HCT116 (cell line): ENCODE measurements around the gene KSR2. TPM values are rescaled to one million over a fixed set of nuclear protein-coding genes. Genes with fewer than 3 reads are reported as not detected.

Experiments
- ATAC-seq: fragments of 200-7000 bp; cut with Tn5 transposase; 2 replicates; pipeline ENCODE4 v1.9.1; 2020; ENCODE audit warnings: mild to moderate bottlenecking, moderate library complexity
- BruUV-seq: library from RNA; stranded (reverse); fragments of 400-500 nt; replicated peaks from 2 replicates; lab custom pipeline; 2021; lab: Mats Ljungman, UMichigan
- CTCF ChIA-PET: fragments of 300-600 bp; sonication (Branson Sonifier 250); formaldehyde crosslinking; loops from one replicate; lab custom pipeline; 2021; ENCODE audit warnings: antibody characterized with exemption; lab: Charles Lee
- POLR2A ChIA-PET: fragments of 300-600, 350-600 bp; sonication (Branson Sonifier 250); formaldehyde crosslinking; loops from one replicate; lab custom pipeline; 2021; ENCODE audit warnings: antibody characterized with exemption; lab: Charles Lee
- RAD21 ChIA-PET, 2 experiments: fragments of 300-600 bp; sonication (Branson Sonifier 250); formaldehyde crosslinking; loops; one replicate each; lab custom pipeline; 2023; ENCODE audit warnings: low total read pairs in 2 of 2; ENCODE audit not compliant: uncharacterized antibody in 2 of 2, unreplicated experiment in 2 of 2, low non-redundant PET in 1 of 2; lab: Charles Lee
- DNase-seq: peaks from one replicate; pipeline ENCODE4 v3.0.0-alpha.2; 2010; ENCODE audit warnings: low read depth, low spot score
- H2AFZ ChIP-seq: fragments of 200-600 bp; shearing (Covaris generic), sonication (generic); 2 replicates; pipeline ENCODE4 v1.6.1; 2017; ENCODE audit warnings: low read depth, mixed run types, mixed read lengths, antibody characterized with exemption, low read length; ENCODE audit not compliant: poor library complexity, severe bottlenecking
- H3K27ac ChIP-seq: 2 replicates; pipeline ENCODE4 v1.5.1; 2012; ENCODE audit warnings: low read depth, low read length
- H3K27me3 ChIP-seq: fragments of 200-600 bp; sonication (generic); 2 replicates; pipeline ENCODE4 v1.6.1; 2016; ENCODE audit warnings: mixed run types, low read length, mixed read lengths; ENCODE audit not compliant: insufficient read depth
- H3K36me3 ChIP-seq, 2 experiments: fragments of 200-500 bp in 1 of 2; fragments of 200-600 bp in 1 of 2; sonication (Bioruptor generic) in 1 of 2; sonication (generic) in 1 of 2; 2 replicates each; pipeline versions ENCODE4 v1.5.1 to v1.6.1; 2014 to 2016; ENCODE audit warnings: low read length in 2 of 2, inconsistent platforms in 1 of 2, mixed read lengths in 1 of 2, mixed run types in 1 of 2; ENCODE audit not compliant: insufficient read depth in 2 of 2, control insufficient read depth in 1 of 2
- H3K4me1 ChIP-seq, 2 experiments: fragments of 200-600 bp in 1 of 2; sonication (generic) in 1 of 2; 2 replicates each; pipeline versions ENCODE4 v1.5.1 to v1.6.1; 2012 to 2017; ENCODE audit warnings: low read length in 2 of 2, inconsistent platforms in 1 of 2, mild to moderate bottlenecking in 1 of 2, mixed read lengths in 1 of 2, mixed run types in 1 of 2, moderate library complexity in 1 of 2; ENCODE audit not compliant: insufficient read depth in 2 of 2, control insufficient read depth in 1 of 2
- H3K4me2 ChIP-seq: fragments of 200-600 bp; sonication (generic); 2 replicates; pipeline ENCODE4 v1.6.1; 2017; ENCODE audit warnings: mixed run types, low read length, mixed read lengths
- H3K4me3 ChIP-seq, 2 experiments: fragments of 200-600 bp in 1 of 2; sonication (generic) in 1 of 2; replicated peaks in 1 of 2; 2 replicates each; pipeline ENCODE4 v1.5.1; 2011 to 2016; ENCODE audit warnings: low read length in 2 of 2, control low read depth in 1 of 2, low read depth in 1 of 2, mild to moderate bottlenecking in 1 of 2, mixed read lengths in 1 of 2, mixed run types in 1 of 2
- H3K79me2 ChIP-seq: fragments of 200-600 bp; sonication (generic); 2 replicates; pipeline ENCODE4 v1.6.1; 2017; ENCODE audit warnings: mild to moderate bottlenecking, mixed run types, low read length, moderate library complexity, mixed read lengths; ENCODE audit not compliant: insufficient read depth
- H3K9ac ChIP-seq: fragments of 200-600 bp; sonication (generic); 2 replicates; pipeline ENCODE4 v1.6.1; 2016; ENCODE audit warnings: low read length, mixed read lengths
- H3K9me2 ChIP-seq: fragments of 200-600 bp; sonication (generic), shearing (Covaris generic); 2 replicates; pipeline ENCODE4 v1.6.1; 2017; ENCODE audit warnings: mixed run types, mild to moderate bottlenecking, moderate library complexity; ENCODE audit not compliant: insufficient read depth
- H3K9me3 ChIP-seq, 2 experiments: fragments of 200-500 bp in 1 of 2; fragments of 200-600 bp in 1 of 2; sonication (Bioruptor generic) in 1 of 2; sonication (generic) in 1 of 2; 2 replicates each; pipeline ENCODE4 v1.6.1; 2014 to 2017; ENCODE audit warnings: low read length in 2 of 2, mixed read lengths in 2 of 2, inconsistent platforms in 1 of 2, low read depth in 1 of 2, mild to moderate bottlenecking in 1 of 2, mixed run types in 1 of 2, moderate library complexity in 1 of 2; ENCODE audit not compliant: control insufficient read depth in 1 of 2, insufficient read depth in 1 of 2
- H4K20me1 ChIP-seq: fragments of 200-600 bp; sonication (generic), shearing (Covaris generic); 2 replicates; pipeline ENCODE4 v1.6.1; 2017; ENCODE audit warnings: mixed run types, mild to moderate bottlenecking, moderate library complexity; ENCODE audit not compliant: insufficient read depth
- ATF3 ChIP-seq: IDR thresholded peaks from 2 replicates; pipeline ENCODE4 v1.6.1; 2012
- CEBPB ChIP-seq: IDR thresholded peaks from 2 replicates; pipeline ENCODE4 v1.6.1; 2012; ENCODE audit warnings: low read depth
- CTCF ChIP-seq, 3 experiments: fragments of 200-600 bp in 1 of 3; sonication (generic) in 1 of 3; IDR thresholded peaks in 2 of 3; conservative IDR thresholded peaks in 1 of 3; 2 replicates each; pipeline ENCODE4 v1.5.1; 2012 to 2017; ENCODE audit warnings: low read depth in 2 of 3, low read length in 2 of 3, antibody characterized with exemption in 1 of 3, borderline replicate concordance in 1 of 3, control low read depth in 1 of 3, mild to moderate bottlenecking in 1 of 3, mixed read lengths in 1 of 3, mixed run types in 1 of 3, moderate library complexity in 1 of 3; ENCODE audit not compliant: insufficient read depth in 1 of 3
- EGR1 ChIP-seq: IDR thresholded peaks from 2 replicates; pipeline ENCODE4 v1.6.1; 2012; ENCODE audit warnings: low read depth
- ELF1 ChIP-seq: IDR thresholded peaks from 2 replicates; pipeline ENCODE4 v1.6.1; 2012; ENCODE audit warnings: low read depth, borderline replicate concordance
- POLR2AphosphoS5 ChIP-seq: IDR thresholded peaks from 2 replicates; pipeline ENCODE4 v1.6.1; 2011; ENCODE audit warnings: mild to moderate bottlenecking, low read depth, low read length, moderate library complexity
- RAD21 ChIP-seq: IDR thresholded peaks from 2 replicates; pipeline ENCODE4 v1.6.1; 2012; ENCODE audit warnings: low read depth, mild to moderate bottlenecking
- SP1 ChIP-seq: IDR thresholded peaks from 2 replicates; pipeline ENCODE4 v1.6.1; 2012; ENCODE audit warnings: low read depth
- SRF ChIP-seq: IDR thresholded peaks from 2 replicates; pipeline ENCODE4 v1.6.1; 2012; ENCODE audit warnings: low read depth
- YY1 ChIP-seq: IDR thresholded peaks from 2 replicates; pipeline ENCODE4 v1.6.1; 2011; ENCODE audit warnings: low read length, low read depth, moderate library complexity, mild to moderate bottlenecking; ENCODE audit not compliant: insufficient replicate concordance; ENCODE audit errors: extremely low read depth
- ZNF274 ChIP-seq: fragments of 200-500 bp; sonication (Bioruptor generic); IDR thresholded peaks from 2 replicates; pipeline ENCODE4 v1.6.1; 2014; ENCODE audit warnings: mild to moderate bottlenecking, low read depth, low read length, inconsistent platforms
- intact Hi-C: fragments of 100-400 bp; cut with micrococcal nuclease; formaldehyde crosslinking; loops from 2 replicates; pipeline ENCODE4 v1.10.0; 2022
- total RNA-seq: library from RNA; stranded (reverse); gene quantifications from one replicate; pipeline ENCODE4 v1.2.1, GENCODE V29; 2021; ENCODE audit not compliant: unreplicated experiment
- TF ChIP-seq, protein P1 (sequence below): IDR thresholded peaks from 2 replicates; pipeline ENCODE4 v1.6.1; 2012

The KSR2 gene
- total RNA-seq, 1 experiment from 2014 or later = 10.1 TPM

- intact Hi-C loops = no loop called here
- H3K36me3 ChIP-seq = no peaks in the 10 kb centered on the region
- no peak overlapping the region for H3K9ac ChIP-seq
- H3K27ac ChIP-seq = no peak overlapping the region
- H3K27me3 ChIP-seq = no peaks in the 10 kb centered on the region
- ChIA-PET CTCF (no interaction called here), POLR2A (no interaction called here), RAD21 (no interaction called here)
- ATAC-seq (no peak), DNase-seq (no peak)
- TF ChIP-seq SRF = no peak
- TF ChIP-seq ATF3 = no peak
- no peak for TF ChIP-seq POLR2AphosphoS5
- TF ChIP-seq YY1 = no peak
- TF ChIP-seq ZNF274 = no peak
- TF ChIP-seq, protein P1, sequence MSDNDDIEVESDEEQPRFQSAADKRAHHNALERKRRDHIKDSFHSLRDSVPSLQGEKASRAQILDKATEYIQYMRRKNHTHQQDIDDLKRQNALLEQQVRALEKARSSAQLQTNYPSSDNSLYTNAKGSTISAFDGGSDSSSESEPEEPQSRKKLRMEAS = no peak
- no peak for TF ChIP-seq CTCF (IDR thresholded peaks at IDR 0.05 in 2 of 3, conservative IDR thresholded peaks at IDR 0.05 in 1 of 3; ENCODE audit: borderline replicate concordance in 1 of 3, insufficient read depth in 1 of 3, low read depth in 2 of 3, low read length in 2 of 3)
- TF ChIP-seq CEBPB = no peak
- TF ChIP-seq RAD21 = no peak
- no peak for TF ChIP-seq EGR1
- TF ChIP-seq ELF1 = no peak
- no peak for TF ChIP-seq SP1
- BruUV-seq = no TSS peak
- H3K4me3 ChIP-seq = no peak overlapping the region
- H3K79me2 ChIP-seq = no peaks in the 10 kb centered on the region
- peaks cover 13 to 24% of the 10 kb centered on the region in 2 experiments for H3K4me1 ChIP-seq
- H2AFZ ChIP-seq = no peak overlapping the region
- H4K20me1 ChIP-seq = no peaks in the 10 kb centered on the region
- H3K9me3 ChIP-seq = no peaks in the 10 kb centered on the region
- no peaks in the 10 kb centered on the region for H3K9me2 ChIP-seq
- H3K4me2 ChIP-seq = no peak overlapping the region
Observed at GRCh38 chr12:117484901-117485300, 483.9 kb downstream of the KSR2 start.
